Measurements from ENCODE around the gene CDH23.

GRCh38 chr10:71571460-71572175 lies 174.9 kb downstream of the CDH23 start:
- TF ChIP-seq POLR2A (IDR thresholded peaks at IDR 0.05; ENCODE audit: low read length) = no peak
- TF ChIP-seq GATA1 (IDR thresholded peaks at IDR 0.05; ENCODE audit: low read depth, low read length) = no peak

Data from erythroblast (primary cell).